ENCODE results near the gene DENND2A. TPM values are rescaled to one million over a fixed set of nuclear protein-coding genes. Genes with fewer than 3 reads are reported as not detected.

Gene DENND2A
- total RNA-seq, 1 experiment from 2014 or later = not detected

- H3K27ac Mint-ChIP-seq (ENCODE audit: unreplicated experiment) = peak overlapping the region; percentile 39
- BruUV-seq (replicated peaks) = no TSS peak
- H3K27me3 Mint-ChIP-seq (ENCODE audit: unreplicated experiment) = no peaks in the 10 kb centered on the region
- DNase-seq = peak; percentile 45
- CTCF ChIA-PET = no interaction called here
- intact Hi-C loops (cut with micrococcal nuclease; ENCODE audit: unreplicated experiment) = no loop called here
- no peak for TF ChIP-seq CTCF (IDR thresholded peaks at IDR 0.05; ENCODE audit: unreplicated experiment)
- H3K4me3 Mint-ChIP-seq (ENCODE audit: low read depth, unreplicated experiment) = no peak overlapping the region
- H3K36me3 Mint-ChIP-seq (ENCODE audit: insufficient read depth, unreplicated experiment) = no peaks in the 10 kb centered on the region
- no peaks in the 10 kb centered on the region for H3K9me3 Mint-ChIP-seq (ENCODE audit: low read depth, unreplicated experiment)
- peaks cover 39% of the 10 kb centered on the region for H3K4me1 Mint-ChIP-seq (ENCODE audit: low read depth, unreplicated experiment)
Measured at GRCh38 chr7:140564643-140565042, 76.0 kb downstream of the DENND2A start.

GRCh38 chr7:140562926-140563481 lies 77.6 kb downstream of the DENND2A start:
- Mint-ChIP-seq H3K9me3 (ENCODE audit: low read depth, unreplicated experiment) (no peaks in the 10 kb centered on the region), H3K4me1 (ENCODE audit: low read depth, unreplicated experiment) (peaks cover 39% of the 10 kb centered on the region), H3K27ac (ENCODE audit: unreplicated experiment) (peak overlapping the region; percentile 6), H3K36me3 (ENCODE audit: insufficient read depth, unreplicated experiment) (no peaks in the 10 kb centered on the region), H3K4me3 (ENCODE audit: low read depth, unreplicated experiment) (no peak overlapping the region), H3K27me3 (ENCODE audit: unreplicated experiment) (no peaks in the 10 kb centered on the region)
- TF ChIP-seq CTCF (IDR thresholded peaks at IDR 0.05; ENCODE audit: unreplicated experiment) = no peak
- BruUV-seq (replicated peaks) = no TSS peak
- DNase-seq = no peak
- CTCF ChIA-PET = no interaction called here
- intact Hi-C loops (cut with micrococcal nuclease; ENCODE audit: unreplicated experiment) = no loop called here

GRCh38 chr7:140559410-140559809 lies 81.2 kb downstream of the DENND2A start:
- no peak overlapping the region for H3K27ac Mint-ChIP-seq (ENCODE audit: unreplicated experiment)
- no peak for TF ChIP-seq CTCF (IDR thresholded peaks at IDR 0.05; ENCODE audit: unreplicated experiment)

GRCh38 chr7:140557809-140558518 lies 82.6 kb downstream of the DENND2A start:
- DNase-seq = no peak
- Mint-ChIP-seq H3K27ac (ENCODE audit: unreplicated experiment) (no peak overlapping the region), H3K4me1 (ENCODE audit: low read depth, unreplicated experiment) (peaks cover under 1% of the 10 kb centered on the region), H3K4me3 (ENCODE audit: low read depth, unreplicated experiment) (no peak overlapping the region), H3K9me3 (ENCODE audit: low read depth, unreplicated experiment) (no peaks in the 10 kb centered on the region), H3K36me3 (ENCODE audit: insufficient read depth, unreplicated experiment) (no peaks in the 10 kb centered on the region), H3K27me3 (ENCODE audit: unreplicated experiment) (peaks cover 4% of the 10 kb centered on the region)
- intact Hi-C loops (cut with micrococcal nuclease; ENCODE audit: unreplicated experiment) = no loop called here
- CTCF ChIA-PET = no interaction called here
- no peak for TF ChIP-seq CTCF (IDR thresholded peaks at IDR 0.05; ENCODE audit: unreplicated experiment)
- no TSS peak for BruUV-seq (replicated peaks)

More at GRCh38 chr7:140559410-140559809, 81.2 kb downstream of the DENND2A start:
- peaks cover 15% of the 10 kb centered on the region for H3K4me1 Mint-ChIP-seq (ENCODE audit: low read depth, unreplicated experiment)
- H3K27me3 Mint-ChIP-seq (ENCODE audit: unreplicated experiment) = no peaks in the 10 kb centered on the region
- CTCF ChIA-PET = no interaction called here
- intact Hi-C loops (cut with micrococcal nuclease; ENCODE audit: unreplicated experiment) = no loop called here
- no TSS peak for BruUV-seq (replicated peaks)
- no peaks in the 10 kb centered on the region for H3K36me3 Mint-ChIP-seq (ENCODE audit: insufficient read depth, unreplicated experiment)
- no peak for DNase-seq
- no peak overlapping the region for H3K4me3 Mint-ChIP-seq (ENCODE audit: low read depth, unreplicated experiment)
- H3K9me3 Mint-ChIP-seq (ENCODE audit: low read depth, unreplicated experiment) = no peaks in the 10 kb centered on the region
